IPS-18a (cell line): Measurements from ENCODE around the gene ADH6.
"Not testable (repeated sequence)": the region's sequence is repeated elsewhere in the genome, so short reads cannot be mapped to it uniquely, and the experiment has no call there.

Experiments used
- H3K27ac ChIP-seq: one replicate; pipeline ENCODE4 v1.5.1; 2013; ENCODE audit warnings: low read length
- H3K27me3 ChIP-seq: one replicate; pipeline ENCODE4 v1.6.1; 2013; ENCODE audit warnings: mild to moderate bottlenecking, low read length; ENCODE audit not compliant: control insufficient read depth, insufficient read depth
- H3K36me3 ChIP-seq: one replicate; pipeline ENCODE4 v1.6.1; 2013; ENCODE audit warnings: low read depth, low read length; ENCODE audit not compliant: control insufficient read depth
- H3K4me1 ChIP-seq: one replicate; pipeline ENCODE4 v1.6.1; 2013; ENCODE audit warnings: low read depth, low read length; ENCODE audit not compliant: control insufficient read depth
- H3K4me3 ChIP-seq: one replicate; pipeline ENCODE4 v1.5.1; 2013; ENCODE audit warnings: low read length
- H3K9ac ChIP-seq: one replicate; pipeline ENCODE4 v1.6.1; 2013; ENCODE audit warnings: mild to moderate bottlenecking, low read length, moderate library complexity
- H3K9me3 ChIP-seq: one replicate; pipeline ENCODE4 v1.6.1; 2013; ENCODE audit warnings: low read depth, low read length; ENCODE audit not compliant: control insufficient read depth

ADH6 gene

DNA sequence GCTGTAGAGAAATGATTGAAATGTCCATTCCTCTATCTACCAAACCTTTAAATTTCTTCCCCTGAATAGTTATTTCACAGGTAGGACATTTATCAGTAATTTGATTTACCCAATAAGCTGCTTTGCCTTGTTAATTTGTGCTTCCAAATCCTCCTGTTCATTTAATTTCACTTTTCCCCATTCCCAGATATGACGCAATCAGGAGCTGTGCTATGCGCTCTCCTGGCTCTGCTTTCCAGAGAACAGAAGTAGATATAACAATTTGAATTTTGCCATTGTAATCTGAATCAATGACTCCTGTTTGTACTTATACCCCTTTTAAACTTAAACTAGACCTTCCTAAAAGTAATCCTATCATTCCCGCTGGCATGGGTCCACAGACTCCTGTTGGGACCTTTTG, 29.1 kb downstream of the ADH6 start:
- H3K9ac ChIP-seq, H3K27ac ChIP-seq, H3K4me3 ChIP-seq, H3K9me3 ChIP-seq, H3K4me1 ChIP-seq, H3K27me3 ChIP-seq, H3K36me3 ChIP-seq: not testable (repeated sequence)

DNA sequence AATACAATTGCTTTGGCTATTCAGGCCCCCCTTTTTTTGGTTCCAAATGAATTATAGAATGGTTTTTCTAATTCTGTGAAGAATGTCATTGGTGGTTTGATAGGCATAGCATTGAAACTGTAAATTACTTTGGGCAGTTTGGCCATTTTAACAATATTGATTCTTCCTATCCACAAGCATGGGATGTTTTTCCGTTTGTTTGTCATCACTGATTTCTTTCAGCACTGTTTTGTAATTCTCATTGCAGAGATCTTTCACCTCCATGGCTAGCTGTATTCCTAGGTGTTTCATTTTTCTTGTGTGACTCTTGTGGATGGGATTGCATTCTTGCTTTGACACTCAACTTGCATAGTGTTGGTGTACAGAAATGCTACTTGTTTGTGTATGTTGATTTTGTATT, 33.0 kb downstream of the ADH6 start:
- H3K9me3 ChIP-seq = peaks cover 6% of the 10 kb centered on the region
- H3K4me1 ChIP-seq = no peaks in the 10 kb centered on the region
- H3K4me3 ChIP-seq = no peak overlapping the region
- no peaks in the 10 kb centered on the region for H3K27me3 ChIP-seq
- H3K9ac ChIP-seq = no peak overlapping the region
- no peak overlapping the region for H3K27ac ChIP-seq
- no peaks in the 10 kb centered on the region for H3K36me3 ChIP-seq

DNA sequence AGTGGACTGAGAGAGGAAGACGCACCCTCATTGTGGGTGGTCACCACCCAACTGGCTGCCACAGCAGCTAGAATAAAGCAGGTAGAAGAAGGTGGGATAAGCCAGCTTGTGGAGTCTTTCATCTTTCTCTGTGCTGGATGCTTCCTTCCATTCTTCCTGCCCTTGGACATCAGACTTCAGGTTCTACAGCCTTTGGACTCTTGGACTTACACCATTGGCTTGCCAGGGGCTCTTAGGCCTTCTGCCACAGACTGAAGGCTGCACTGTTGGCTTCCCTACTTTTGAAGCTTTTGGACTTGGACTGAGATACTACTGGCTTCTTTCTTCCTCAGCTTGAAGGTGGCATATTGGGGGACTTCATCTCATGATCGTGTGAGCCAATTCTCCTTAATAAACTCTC, 33.5 kb downstream of the ADH6 start:
- Histone ChIP-seq H3K9me3 (peaks cover 6% of the 10 kb centered on the region), H3K36me3 (no peaks in the 10 kb centered on the region)

DNA sequence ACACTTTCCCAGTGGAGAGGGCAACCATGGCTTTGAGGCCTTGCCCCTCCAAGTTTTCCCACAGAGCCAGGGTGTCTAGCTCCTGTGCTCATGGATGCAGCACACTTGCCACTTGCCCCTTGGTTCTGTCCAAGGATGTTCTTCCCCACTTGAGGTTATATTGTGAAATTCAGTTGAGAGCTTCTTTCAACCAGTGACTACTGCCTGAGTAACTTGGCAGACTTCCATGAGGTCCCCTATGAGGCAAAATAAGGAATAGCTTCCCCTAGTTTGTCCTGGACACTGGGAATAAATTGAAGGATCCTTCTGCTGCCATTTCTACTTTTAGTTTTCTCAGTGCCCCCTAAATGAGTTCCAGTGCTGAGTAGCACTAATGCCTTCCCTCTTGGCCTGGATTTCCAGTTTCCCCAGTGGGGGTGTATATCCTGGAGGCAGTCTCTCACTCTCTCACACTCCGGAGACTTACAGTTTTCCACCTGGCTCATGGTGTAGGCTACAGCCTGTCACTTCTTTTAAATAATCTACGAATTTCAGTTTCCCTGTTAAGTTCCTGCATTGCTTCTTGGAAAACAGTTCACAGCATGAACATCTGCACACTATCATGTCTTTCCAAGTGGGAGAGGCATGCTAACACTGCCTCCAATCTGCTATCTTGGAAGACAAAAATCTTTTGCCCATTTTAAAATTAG, 38.5 kb downstream of the ADH6 start:
- Histone ChIP-seq H3K27me3 (no peaks in the 10 kb centered on the region), H3K9ac (no peak overlapping the region), H3K36me3 (no peaks in the 10 kb centered on the region), H3K4me3 (no peak overlapping the region), H3K27ac (no peak overlapping the region), H3K4me1 (no peaks in the 10 kb centered on the region), H3K9me3 (peaks cover 3% of the 10 kb centered on the region)

More for the DNA sequence above, 33.5 kb downstream of the ADH6 start:
- H3K4me3 ChIP-seq = no peak overlapping the region
- H3K4me1 ChIP-seq = no peaks in the 10 kb centered on the region
- no peak overlapping the region for H3K27ac ChIP-seq
- H3K9ac ChIP-seq = no peak overlapping the region
- no peaks in the 10 kb centered on the region for H3K27me3 ChIP-seq

DNA sequence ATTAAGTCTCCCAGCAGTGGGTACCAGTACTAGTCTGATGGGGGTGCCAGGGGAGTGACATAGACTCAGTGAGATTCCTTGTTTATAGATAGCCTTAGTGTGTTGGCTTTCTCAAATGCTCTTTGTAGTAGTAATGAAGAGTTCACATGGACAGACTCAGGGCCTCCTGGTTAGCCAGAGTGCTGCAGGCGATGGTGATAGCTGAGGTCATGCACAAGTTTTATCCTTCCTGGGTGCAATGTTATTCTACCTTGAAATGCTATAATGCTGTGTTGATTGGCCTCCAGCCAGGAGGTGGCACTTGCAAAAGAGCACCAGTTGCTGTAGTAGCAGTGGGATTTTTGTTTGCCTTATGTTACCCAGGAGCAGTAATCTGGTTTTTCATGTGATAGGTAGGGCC, 39.4 kb downstream of the ADH6 start:
- Histone ChIP-seq H3K9me3 (peaks cover 2% of the 10 kb centered on the region), H3K4me1 (no peaks in the 10 kb centered on the region), H3K36me3 (no peaks in the 10 kb centered on the region), H3K9ac (no peak overlapping the region), H3K27ac (no peak overlapping the region), H3K4me3 (no peak overlapping the region), H3K27me3 (no peaks in the 10 kb centered on the region)

DNA sequence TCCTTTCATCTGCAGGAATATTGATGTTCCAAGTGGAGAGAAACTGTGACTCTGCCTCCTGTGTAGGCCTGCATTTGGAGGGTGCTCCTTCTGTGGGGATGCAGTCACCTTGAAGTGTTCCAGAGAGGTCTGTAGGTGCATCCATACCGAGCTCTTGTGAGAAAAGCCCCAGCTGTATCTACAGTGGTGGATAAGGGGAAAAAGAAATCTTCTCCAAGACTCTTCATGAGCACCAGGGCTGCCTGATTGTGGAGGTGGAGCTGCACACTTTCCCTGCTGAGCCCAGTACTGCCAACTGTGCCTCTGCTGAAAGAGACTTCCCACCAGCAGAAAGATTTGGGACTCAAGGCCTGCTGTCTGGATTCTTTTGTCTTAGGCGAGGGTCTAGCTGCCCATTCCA, 39.9 kb downstream of the ADH6 start:
- Histone ChIP-seq H3K9me3 (no peaks in the 10 kb centered on the region), H3K4me1 (no peaks in the 10 kb centered on the region), H3K36me3 (no peaks in the 10 kb centered on the region), H3K27me3 (no peaks in the 10 kb centered on the region), H3K27ac (no peak overlapping the region), H3K4me3 (no peak overlapping the region), H3K9ac (no peak overlapping the region)

DNA sequence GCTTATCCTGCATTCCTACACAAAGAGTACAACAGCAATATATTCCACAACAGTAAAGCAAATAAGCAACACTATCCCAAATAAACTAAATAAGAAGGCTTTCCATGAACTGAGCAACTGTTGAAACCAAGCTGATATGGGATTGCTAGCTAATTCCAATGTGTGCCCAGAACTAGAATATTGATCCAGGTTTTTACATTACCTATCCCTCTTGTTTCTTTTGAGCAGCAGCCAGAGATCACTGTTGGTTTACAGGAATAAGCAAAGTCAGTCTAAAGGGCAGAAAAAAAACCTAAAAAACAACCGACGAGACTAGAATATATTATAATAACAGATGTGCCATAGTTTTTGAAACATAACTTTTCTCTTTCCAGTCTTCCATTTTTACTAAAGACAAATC, 52.5 kb downstream of the ADH6 start:
- Histone ChIP-seq H3K27ac (no peak overlapping the region), H3K9ac (no peak overlapping the region), H3K36me3 (no peaks in the 10 kb centered on the region), H3K9me3 (no peaks in the 10 kb centered on the region), H3K4me1 (no peaks in the 10 kb centered on the region), H3K4me3 (no peak overlapping the region), H3K27me3 (no peaks in the 10 kb centered on the region)

DNA sequence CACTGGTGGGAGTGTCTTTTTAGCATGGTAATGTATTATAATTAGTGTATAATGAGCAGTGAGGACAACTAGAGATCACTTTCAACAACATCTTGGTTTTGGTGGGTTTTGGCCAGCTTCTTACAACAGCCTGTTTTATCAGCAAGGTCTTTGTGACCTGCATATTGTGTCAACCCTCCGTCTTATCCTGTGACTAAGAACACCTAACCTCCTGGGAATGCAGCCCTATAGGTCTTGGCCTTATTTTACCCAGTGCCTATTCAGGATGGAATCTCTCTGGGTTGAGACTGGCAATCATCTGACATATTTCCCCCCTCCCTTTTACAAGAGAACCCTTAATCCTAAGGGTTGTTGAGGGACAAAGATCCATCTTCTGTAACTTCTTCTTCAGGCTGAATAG, 53.1 kb downstream of the ADH6 start:
- H3K4me3 ChIP-seq = no peak overlapping the region
- H3K27ac ChIP-seq = no peak overlapping the region
- H3K9me3 ChIP-seq = no peaks in the 10 kb centered on the region
- no peaks in the 10 kb centered on the region for H3K27me3 ChIP-seq
- H3K4me1 ChIP-seq = no peaks in the 10 kb centered on the region
- H3K9ac ChIP-seq = no peak overlapping the region
- no peaks in the 10 kb centered on the region for H3K36me3 ChIP-seq

DNA sequence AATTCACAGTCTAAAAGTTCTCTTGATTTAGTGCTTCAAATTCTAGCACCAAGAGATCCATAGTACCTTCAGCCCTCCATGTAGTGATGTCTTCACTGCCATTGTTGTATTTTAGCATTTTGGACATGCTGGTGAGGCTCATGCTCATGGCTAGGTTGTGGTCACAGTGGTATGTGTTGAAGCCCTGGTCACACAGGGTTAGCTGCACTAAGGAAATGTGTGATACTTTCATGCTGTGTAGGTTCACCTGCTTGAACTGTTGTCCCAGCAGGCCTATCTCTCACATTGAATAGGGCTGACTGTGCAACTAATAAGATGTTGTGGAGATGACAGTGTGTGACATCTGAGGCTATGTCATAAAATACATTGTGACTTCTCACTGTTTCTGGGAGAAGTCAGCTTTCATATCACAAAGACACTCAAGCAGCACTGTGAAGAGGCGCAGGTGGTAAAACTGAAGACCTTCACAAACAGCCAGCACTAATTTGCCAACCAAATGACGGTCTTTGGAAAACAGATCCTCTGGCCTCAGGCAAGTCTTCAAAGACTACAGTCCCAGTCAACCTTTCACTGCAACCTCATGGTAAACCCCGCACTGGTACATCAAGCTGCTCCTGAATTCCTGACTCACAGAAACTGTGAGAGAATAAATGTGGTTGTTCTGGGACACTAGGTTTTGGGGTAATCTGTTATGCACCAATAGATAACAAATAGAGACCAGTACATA, 57.5 kb downstream of the ADH6 start:
- H3K9ac ChIP-seq = no peak overlapping the region
- H3K27me3 ChIP-seq = no peaks in the 10 kb centered on the region
- no peaks in the 10 kb centered on the region for H3K36me3 ChIP-seq
- H3K27ac ChIP-seq = no peak overlapping the region
- H3K4me1 ChIP-seq = no peaks in the 10 kb centered on the region
- no peak overlapping the region for H3K4me3 ChIP-seq
- no peaks in the 10 kb centered on the region for H3K9me3 ChIP-seq

DNA sequence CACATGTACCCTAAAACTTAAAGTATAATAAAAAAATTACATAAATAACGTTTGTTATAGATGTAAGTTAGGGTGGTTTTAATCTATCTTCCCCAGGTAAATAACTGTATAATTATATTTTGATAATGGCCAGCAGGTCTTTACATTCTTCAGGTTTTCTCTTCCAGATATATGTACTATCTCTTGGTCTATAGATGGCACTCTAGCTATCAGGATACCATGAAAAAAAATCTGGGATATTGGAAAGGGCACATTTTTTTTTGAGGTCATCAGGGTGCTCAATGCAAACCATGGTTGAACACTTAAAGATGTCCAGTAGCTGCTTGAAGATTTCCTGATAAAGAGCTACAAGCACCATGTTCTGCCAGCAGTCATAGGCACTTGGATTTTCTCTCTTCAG, 59.3 kb downstream of the ADH6 start:
- no peaks in the 10 kb centered on the region for H3K4me1 ChIP-seq
- H3K27me3 ChIP-seq = no peaks in the 10 kb centered on the region
- H3K36me3 ChIP-seq = no peaks in the 10 kb centered on the region
- H3K9ac ChIP-seq = no peak overlapping the region
- H3K4me3 ChIP-seq = no peak overlapping the region
- no peak overlapping the region for H3K27ac ChIP-seq
- no peaks in the 10 kb centered on the region for H3K9me3 ChIP-seq

DNA sequence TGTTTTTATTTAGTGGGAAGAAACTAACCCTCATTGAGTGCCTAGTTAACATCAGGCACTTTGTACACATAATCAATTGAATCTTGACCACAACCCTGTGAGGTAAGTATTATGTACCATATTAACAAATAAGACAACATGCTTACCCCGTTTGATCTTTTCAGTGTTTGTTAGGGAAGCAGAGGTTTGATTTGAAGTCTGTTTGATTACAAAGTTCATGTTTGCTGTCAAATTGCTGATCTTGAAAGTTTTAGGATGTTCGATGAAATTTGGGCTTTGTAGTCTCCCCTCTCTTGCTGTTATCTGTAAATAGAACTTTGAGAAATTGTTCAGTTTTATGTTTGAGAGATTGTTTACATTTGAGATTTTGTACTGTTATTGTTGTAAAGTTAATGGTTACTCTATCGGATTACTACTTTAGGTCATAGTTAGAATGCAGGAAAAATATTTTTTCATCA, 61.5 kb downstream of the ADH6 start:
- H3K9me3 ChIP-seq = no peaks in the 10 kb centered on the region
- H3K27ac ChIP-seq = no peak overlapping the region
- H3K9ac ChIP-seq = no peak overlapping the region
- H3K4me3 ChIP-seq = no peak overlapping the region
- H3K27me3 ChIP-seq = no peaks in the 10 kb centered on the region
- H3K4me1 ChIP-seq = no peaks in the 10 kb centered on the region
- no peaks in the 10 kb centered on the region for H3K36me3 ChIP-seq

DNA sequence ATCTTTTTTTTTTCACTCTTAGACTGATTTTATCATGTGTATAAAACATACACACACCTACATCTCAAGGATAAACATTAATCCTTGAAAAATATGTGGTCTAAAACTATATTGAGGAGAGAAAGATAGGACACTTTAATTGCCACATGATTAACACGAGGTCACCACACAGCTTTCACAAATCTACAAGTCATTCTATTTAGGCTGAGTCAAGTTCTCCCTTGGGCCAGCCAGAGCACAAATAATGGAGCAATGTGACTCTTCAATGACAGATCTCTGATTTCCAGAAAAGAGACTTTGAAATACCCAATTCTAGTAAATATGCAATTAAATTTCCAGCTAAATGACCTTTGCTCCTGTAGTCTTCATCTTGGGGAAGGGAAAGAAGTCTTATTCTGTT, 62.1 kb downstream of the ADH6 start:
- no peaks in the 10 kb centered on the region for H3K4me1 ChIP-seq
- no peak overlapping the region for H3K9ac ChIP-seq
- H3K36me3 ChIP-seq = no peaks in the 10 kb centered on the region
- no peak overlapping the region for H3K4me3 ChIP-seq
- no peaks in the 10 kb centered on the region for H3K27me3 ChIP-seq
- H3K9me3 ChIP-seq = no peaks in the 10 kb centered on the region
- H3K27ac ChIP-seq = no peak overlapping the region
